OCI-LY7 (cell line): ENCODE results near the gene ZNF598. TPM values are rescaled to one million over a fixed set of nuclear protein-coding genes. Genes with fewer than 3 reads are reported as not detected.

ENCODE experiments used
- BruUV-seq: library from RNA; stranded (reverse); fragments of 400-500 nt; replicated peaks from 2 replicates; lab custom pipeline; 2021; lab: Mats Ljungman, UMichigan
- CTCF ChIA-PET: fragments of 300-600 bp; sonication (Branson Sonifier 250); formaldehyde crosslinking; loops from one replicate; lab custom pipeline; 2022; ENCODE audit warnings: antibody characterized with exemption; ENCODE audit not compliant: unreplicated experiment; lab: Charles Lee
- POLR2A ChIA-PET: fragments of 300-600 bp; sonication (Branson Sonifier 250); formaldehyde crosslinking; loops from one replicate; lab custom pipeline; 2022; ENCODE audit warnings: antibody characterized with exemption; lab: Charles Lee
- DNase-seq: peaks from one replicate; pipeline ENCODE4 v3.0.0-alpha.2; 2015; ENCODE audit warnings: low spot score
- H2AFZ ChIP-seq: fragments of 200-600 bp; sonication (generic), shearing (Covaris generic); 2 replicates; pipeline ENCODE4 v1.6.1; 2014; ENCODE audit warnings: mild to moderate bottlenecking, antibody characterized with exemption, low read length, moderate library complexity
- H3K27ac ChIP-seq: fragments of 200-600 bp; sonication (generic); 2 replicates; pipeline ENCODE4 v1.5.1; 2014; ENCODE audit warnings: mixed run types, low read depth, mild to moderate bottlenecking, moderate library complexity, low read length, inconsistent platforms; ENCODE audit not compliant: poor library complexity, severe bottlenecking
- H3K36me3 ChIP-seq: fragments of 200-600 bp; sonication (generic); 2 replicates; pipeline ENCODE4 v1.6.1; 2014; ENCODE audit warnings: mild to moderate bottlenecking, antibody characterized with exemption, low read length, moderate library complexity, mixed read lengths; ENCODE audit not compliant: insufficient read depth
- H3K4me1 ChIP-seq: fragments of 200-600 bp; sonication (generic); 2 replicates; pipeline ENCODE4 v1.5.1; 2014; ENCODE audit warnings: mild to moderate bottlenecking, low read length; ENCODE audit not compliant: insufficient read depth, poor library complexity, severe bottlenecking
- H3K4me2 ChIP-seq: fragments of 200-600 bp; sonication (generic); 2 replicates; pipeline ENCODE4 v1.6.1; 2014; ENCODE audit warnings: mild to moderate bottlenecking, low read length
- H3K4me3 ChIP-seq: fragments of 200-600 bp; sonication (generic); 2 replicates; pipeline ENCODE4 v1.5.1; 2014; ENCODE audit warnings: mild to moderate bottlenecking, low read depth, low read length; ENCODE audit not compliant: poor library complexity, severe bottlenecking
- H3K79me2 ChIP-seq: fragments of 200-600 bp; sonication (generic); 2 replicates; pipeline ENCODE4 v1.6.1; 2016; ENCODE audit warnings: low read depth, mild to moderate bottlenecking, low read length, moderate library complexity, mixed read lengths; ENCODE audit not compliant: insufficient read depth
- H3K9me2 ChIP-seq: fragments of 200-600 bp; sonication (generic); 2 replicates; pipeline ENCODE4 v1.6.1; 2016; ENCODE audit warnings: mild to moderate bottlenecking, low read length, mixed read lengths; ENCODE audit not compliant: insufficient read depth
- H3K9me3 ChIP-seq: fragments of 200-600 bp; sonication (generic); 2 replicates; pipeline ENCODE4 v1.6.1; 2014; ENCODE audit warnings: mild to moderate bottlenecking, mixed run types, low read length, mixed read lengths
- H4K20me1 ChIP-seq: fragments of 200-600 bp; sonication (generic); 2 replicates; pipeline ENCODE4 v1.6.1; 2014; ENCODE audit warnings: mild to moderate bottlenecking, antibody characterized with exemption, low read length, moderate library complexity, mixed read lengths; ENCODE audit not compliant: insufficient read depth
- EZH2phosphoT487 ChIP-seq: fragments of 200-600 bp; sonication (generic); IDR thresholded peaks from 2 replicates; pipeline ENCODE4 v1.6.1; 2018; ENCODE audit warnings: low read depth, borderline replicate concordance, mild to moderate bottlenecking, mixed run types, antibody characterized with exemption, low read length, moderate library complexity, mixed read lengths
- intact Hi-C: fragments of 100-400 bp; cut with micrococcal nuclease; formaldehyde crosslinking; loops from one replicate; pipeline ENCODE4 v1.10.0; 2022; ENCODE audit not compliant: unreplicated experiment
- total RNA-seq, 2 experiments: library from RNA; depleted of rRNA in 1 of 2; stranded (reverse); fragments of >200 nt in 1 of 2; shearing (Covaris generic) in 1 of 2; gene quantifications; 2 replicates each; pipeline ENCODE4 v1.2.3, GENCODE V29; 2014 to 2022
- TF ChIP-seq, protein P1 (sequence below): fragments of 200-600 bp; sonication (generic); conservative IDR thresholded peaks from 2 replicates; pipeline ENCODE4 v1.5.1; 2014; ENCODE audit warnings: mild to moderate bottlenecking, antibody characterized with exemption, low read length, moderate library complexity, mixed read lengths

The ZNF598 gene
- total RNA-seq, 2 experiments from 2014 or later = 26.3 to 80.4 TPM

DNA sequence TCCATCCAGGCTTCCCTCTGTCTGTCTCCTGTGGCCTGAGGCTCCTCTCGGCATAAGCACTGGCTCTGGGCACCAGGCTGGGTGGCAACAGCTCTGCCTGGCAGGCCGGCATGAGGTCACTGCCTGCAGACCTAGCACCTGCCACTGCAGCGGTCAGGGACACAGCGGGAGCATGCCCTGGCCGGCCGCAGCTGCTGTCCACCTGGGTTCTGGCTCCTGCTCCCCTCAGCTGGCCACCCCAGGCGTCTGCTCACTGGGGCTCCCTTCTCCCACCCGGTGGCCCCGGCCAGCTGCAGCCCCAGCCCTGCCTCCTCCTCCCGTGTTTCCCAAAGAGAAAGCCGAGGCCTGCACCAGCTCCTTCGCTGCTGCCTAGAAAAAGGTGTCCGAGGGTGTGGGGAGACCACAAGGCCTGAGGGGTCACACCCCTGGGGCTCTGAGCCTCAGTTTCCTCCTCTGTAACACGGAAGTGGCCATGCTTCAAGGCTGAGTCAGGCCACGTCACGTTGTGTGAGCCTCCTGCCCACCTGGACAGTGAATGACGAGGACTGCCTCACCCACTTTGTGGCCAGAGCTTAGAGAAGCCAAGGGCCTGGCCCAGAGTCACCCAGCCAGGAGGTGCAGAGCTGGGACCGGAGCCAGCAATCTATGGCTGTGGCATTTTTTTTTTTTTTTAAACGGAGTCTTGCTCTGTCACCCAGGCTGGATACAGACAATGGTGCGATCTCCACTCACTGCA, 31.3 kb upstream of the ZNF598 start:
- Histone ChIP-seq H3K4me1 (peaks cover 1% of the 10 kb centered on the region), H3K9me3 (no peaks in the 10 kb centered on the region), H3K79me2 (no peaks in the 10 kb centered on the region), H3K4me3 (no peak overlapping the region), H3K4me2 (no peak overlapping the region), H2AFZ (no peak overlapping the region), H3K27ac (no peak overlapping the region), H3K36me3 (peaks cover 11% of the 10 kb centered on the region; the same call in 1 of the 2 replicates), H4K20me1 (no peaks in the 10 kb centered on the region), H3K9me2 (no peaks in the 10 kb centered on the region)
- intact Hi-C loops = no loop called here
- DNase-seq = no peak
- ChIA-PET CTCF (no interaction called here), POLR2A (interaction anchor here (0.7 kb wide), 1 partner anchor 102 kb away, joined by 3 read pairs; no protein-coding TSS in a partner anchor)
- BruUV-seq = no TSS peak
- TF ChIP-seq EZH2phosphoT487 = no peak
- TF ChIP-seq, protein P1, sequence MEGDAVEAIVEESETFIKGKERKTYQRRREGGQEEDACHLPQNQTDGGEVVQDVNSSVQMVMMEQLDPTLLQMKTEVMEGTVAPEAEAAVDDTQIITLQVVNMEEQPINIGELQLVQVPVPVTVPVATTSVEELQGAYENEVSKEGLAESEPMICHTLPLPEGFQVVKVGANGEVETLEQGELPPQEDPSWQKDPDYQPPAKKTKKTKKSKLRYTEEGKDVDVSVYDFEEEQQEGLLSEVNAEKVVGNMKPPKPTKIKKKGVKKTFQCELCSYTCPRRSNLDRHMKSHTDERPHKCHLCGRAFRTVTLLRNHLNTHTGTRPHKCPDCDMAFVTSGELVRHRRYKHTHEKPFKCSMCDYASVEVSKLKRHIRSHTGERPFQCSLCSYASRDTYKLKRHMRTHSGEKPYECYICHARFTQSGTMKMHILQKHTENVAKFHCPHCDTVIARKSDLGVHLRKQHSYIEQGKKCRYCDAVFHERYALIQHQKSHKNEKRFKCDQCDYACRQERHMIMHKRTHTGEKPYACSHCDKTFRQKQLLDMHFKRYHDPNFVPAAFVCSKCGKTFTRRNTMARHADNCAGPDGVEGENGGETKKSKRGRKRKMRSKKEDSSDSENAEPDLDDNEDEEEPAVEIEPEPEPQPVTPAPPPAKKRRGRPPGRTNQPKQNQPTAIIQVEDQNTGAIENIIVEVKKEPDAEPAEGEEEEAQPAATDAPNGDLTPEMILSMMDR = no peak

DNA sequence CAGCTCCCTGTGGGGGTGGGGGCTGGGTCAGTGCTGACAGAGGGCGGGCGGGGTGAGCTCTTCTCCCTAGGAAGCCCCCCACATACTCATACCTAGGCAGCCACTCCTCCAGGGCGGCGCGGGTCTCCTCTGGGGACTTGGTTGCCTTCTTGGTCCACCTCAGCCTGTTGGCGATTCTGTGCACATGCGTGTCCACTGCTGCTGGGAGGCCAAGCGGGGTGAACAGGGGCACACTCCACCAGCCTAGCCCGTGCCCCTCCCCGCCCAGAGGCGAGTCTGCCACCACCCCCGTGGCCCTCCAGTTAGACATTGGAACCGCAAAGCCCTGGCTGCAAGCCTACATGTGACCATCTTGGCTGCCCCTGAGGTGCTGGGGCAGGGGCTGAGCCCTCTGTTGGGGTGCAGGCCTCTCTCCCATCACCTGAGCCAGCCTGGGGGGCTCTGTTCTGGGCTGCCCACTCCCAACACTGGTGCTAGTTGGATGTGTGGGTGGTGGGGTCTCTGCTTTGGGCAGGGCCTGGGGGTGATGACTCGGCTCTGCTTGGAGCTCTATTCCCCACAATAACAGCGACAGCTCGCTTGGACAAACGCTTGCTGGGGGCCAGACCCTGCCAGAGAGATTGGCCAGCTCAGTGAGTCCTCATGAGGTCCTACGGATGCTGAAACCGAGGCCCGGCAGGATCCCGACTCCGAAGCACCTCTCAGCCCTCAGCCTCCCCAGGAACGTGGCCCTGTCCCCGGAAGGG, 30.6 kb upstream of the ZNF598 start:
- Histone ChIP-seq H3K9me3 (no peaks in the 10 kb centered on the region), H3K79me2 (no peaks in the 10 kb centered on the region), H3K9me2 (no peaks in the 10 kb centered on the region), H3K4me3 (no peak overlapping the region), H3K27ac (no peak overlapping the region), H3K4me2 (no peak overlapping the region), H3K36me3 (peaks cover 11% of the 10 kb centered on the region; the same call in 1 of the 2 replicates), H2AFZ (no peak overlapping the region), H3K4me1 (no peaks in the 10 kb centered on the region), H4K20me1 (no peaks in the 10 kb centered on the region)
- intact Hi-C loops = no loop called here
- TF ChIP-seq, protein P1 = no peak
- TF ChIP-seq EZH2phosphoT487 = no peak
- ChIA-PET CTCF (no interaction called here), POLR2A (no interaction called here)
- no TSS peak for BruUV-seq
- DNase-seq = no peak
